ENCODE data around the gene CAPN15.

CAPN15 gene

GRCh38 chr16:580141-580945, 52.8 kb downstream of the CAPN15 start:
- no peak for DNase-seq

DNA sequence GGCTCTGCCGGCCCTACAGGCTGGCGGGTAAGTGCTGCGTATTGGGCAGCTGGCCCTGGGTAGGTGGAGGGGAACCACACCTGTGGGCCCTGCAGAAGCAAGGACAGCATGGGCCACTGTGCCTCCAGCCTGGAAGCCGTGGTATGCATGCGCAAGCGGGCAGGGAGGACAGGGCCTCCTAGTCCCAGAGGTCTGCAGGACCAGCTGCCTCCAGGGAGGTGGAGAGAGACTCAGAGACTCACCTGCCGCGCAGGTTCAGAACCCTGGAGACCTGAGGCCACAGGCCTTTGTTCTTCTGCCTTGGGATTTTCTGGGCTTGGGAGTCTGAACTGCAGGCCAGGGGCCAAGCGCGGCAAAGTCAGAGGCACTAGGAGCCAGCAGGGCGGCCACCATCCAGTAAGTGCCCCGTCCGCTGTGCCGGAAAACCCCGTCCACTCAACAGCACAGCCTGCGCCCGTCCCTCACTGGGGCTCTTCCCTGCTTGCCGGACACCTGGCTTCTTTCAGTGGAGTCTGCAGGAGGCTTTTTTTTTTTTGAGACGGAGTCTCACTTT, 53.5 kb downstream of the CAPN15 start:
- no peak for DNase-seq

GRCh38 chr16:582218-582613, 54.7 kb downstream of the CAPN15 start:
- DNase-seq: no peak

DNA sequence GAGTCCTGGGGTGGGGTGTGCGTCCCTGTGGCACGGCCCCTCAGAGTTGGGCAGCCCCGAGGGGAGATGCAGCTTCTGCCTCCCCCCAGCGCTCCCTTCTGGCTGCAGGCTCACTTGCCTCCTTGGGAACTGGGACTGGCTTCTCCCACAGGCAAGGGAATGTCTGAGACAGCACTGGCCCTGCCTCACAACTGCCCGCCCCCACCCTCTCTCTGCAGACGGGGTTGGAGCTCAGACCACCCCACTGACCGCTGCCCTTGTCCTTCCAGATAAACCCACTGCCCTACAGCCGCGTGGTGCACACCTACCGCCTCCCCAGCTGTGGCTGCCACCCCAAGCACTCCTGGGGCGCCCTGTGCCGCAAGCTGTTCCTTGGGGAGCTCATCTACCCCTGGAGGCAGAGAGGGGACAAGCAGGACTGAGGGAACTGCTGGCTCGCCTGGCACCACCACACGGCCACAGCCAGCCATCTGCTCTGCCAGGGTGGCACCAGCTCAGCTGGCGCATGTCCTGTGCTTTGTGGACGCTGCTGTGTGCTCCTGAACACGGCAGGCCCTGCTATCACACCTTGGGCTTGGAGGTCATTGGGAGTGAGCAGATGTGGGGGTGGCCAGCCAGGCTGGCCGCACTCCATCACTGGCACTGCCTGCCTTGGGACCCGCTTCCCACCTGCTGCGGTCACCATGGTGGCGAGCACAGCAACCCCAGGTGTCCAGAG, 55.3 kb downstream of the CAPN15 start:
- no peak for DNase-seq

GRCh38 chr16:583470-583814, 55.9 kb downstream of the CAPN15 start:
- no peak for DNase-seq

DNA sequence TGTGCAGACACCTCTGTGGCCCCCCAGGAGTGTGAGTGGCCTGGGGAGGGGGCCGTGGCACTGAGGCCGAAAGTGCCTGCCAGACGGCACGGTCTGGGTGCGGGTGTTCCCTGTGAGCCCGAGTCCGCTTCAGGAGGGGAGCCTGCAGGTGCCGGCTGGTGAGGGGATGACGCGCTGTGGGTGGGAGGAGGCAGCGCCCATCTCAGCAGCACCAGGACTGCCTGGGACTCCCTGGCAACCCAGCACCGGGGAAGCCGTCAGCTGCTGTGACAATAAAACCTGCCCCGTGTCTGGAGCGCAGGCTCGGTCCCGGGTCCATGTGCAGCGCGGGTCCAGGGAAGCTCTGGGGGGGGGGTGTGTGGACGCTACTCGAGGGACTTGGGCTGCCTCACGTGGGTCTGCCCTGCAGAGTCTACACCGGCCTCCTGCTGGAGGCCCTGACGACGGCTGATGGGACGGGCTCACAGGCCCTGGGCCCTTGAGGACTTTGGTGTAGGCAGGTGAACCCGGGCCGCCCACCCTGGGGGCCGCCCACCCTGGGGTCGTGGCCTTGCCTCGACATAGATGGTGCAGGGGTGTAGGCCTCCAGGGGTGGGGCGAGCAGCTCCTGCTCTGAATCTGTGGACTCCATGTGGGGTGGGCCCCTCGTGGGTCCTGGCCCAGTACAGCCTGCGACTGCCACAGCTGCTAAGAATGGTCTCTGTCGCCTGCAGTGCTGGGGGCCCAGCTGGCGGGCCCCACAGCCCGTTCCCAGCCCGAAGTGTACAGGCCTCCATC, 56.5 kb downstream of the CAPN15 start:
- no peak for DNase-seq

DNA sequence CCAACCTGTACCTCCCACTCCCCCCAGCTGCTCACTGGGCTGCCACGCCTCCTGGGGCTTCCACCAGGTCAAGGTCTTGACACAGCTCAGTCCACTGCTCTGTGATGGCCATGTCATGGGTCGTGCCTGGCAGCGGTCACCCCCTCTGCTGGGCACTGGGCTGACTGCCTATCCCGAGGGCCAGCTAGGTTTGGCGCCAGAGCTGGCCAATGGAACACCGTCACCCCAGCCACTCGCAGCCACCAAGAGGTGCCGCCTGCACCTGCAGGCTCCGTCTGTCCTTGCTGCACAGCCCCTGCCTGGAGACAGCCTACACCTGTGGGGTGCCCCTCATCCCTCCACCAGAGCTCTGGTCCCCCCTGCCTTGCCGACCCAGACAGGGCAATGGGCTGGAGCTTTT, 57.8 kb downstream of the CAPN15 start:
- DNase-seq: peak in 1 of 2 experiments; percentile 7

- no peak for DNase-seq
Measured at GRCh38 chr16:586047-586644, 58.6 kb downstream of the CAPN15 start.

DNA sequence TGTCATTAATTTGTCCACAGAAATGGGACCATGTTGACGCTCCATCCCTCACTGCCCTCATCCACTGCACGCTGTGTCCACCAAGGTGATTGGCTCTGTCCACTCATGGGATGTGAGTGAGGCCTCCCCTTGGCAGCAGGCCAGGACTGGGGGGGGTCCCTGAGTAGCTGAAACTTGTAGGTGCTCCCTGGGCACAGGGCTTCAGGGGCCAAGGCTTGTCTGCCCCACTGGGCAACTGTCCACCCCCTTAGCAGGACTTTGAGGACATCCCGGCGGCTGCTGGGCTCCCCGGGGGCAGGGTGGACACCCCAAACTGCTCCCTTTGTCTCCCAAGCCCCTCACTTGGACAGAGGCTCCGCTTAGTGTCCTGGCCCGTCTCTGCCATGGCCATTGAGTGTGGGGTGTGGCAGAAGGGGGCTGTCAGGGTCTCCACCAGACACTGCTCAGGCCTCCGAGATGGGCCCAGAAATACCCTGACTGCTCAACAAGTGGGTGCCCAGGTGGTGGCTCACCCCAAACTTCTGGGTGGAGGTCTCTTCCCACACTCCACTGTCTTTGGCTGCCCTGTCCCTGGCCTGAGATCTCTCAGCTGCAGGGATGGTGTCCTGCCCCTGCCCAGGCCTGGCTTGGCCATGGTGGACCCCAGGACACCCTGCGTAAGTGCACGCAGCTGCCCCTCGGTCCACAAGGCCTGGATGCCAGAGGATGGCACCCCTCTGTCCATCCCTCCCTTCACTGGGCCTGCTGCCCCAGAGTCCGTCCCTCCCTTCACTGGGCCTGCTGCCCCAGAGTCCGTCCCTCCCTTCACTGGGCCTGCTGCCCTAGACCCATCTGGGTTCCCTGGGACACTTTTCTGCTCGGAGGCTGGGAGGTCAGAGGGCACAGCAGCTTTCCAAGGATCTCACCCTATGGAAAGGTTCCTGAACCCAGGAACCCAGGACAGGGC, 59.4 kb downstream of the CAPN15 start:
- no peak for DNase-seq

GRCh38 chr16:588639-588888, 61.1 kb downstream of the CAPN15 start:
- peak in 1 of 2 experiments; percentile 17 for DNase-seq

DNA sequence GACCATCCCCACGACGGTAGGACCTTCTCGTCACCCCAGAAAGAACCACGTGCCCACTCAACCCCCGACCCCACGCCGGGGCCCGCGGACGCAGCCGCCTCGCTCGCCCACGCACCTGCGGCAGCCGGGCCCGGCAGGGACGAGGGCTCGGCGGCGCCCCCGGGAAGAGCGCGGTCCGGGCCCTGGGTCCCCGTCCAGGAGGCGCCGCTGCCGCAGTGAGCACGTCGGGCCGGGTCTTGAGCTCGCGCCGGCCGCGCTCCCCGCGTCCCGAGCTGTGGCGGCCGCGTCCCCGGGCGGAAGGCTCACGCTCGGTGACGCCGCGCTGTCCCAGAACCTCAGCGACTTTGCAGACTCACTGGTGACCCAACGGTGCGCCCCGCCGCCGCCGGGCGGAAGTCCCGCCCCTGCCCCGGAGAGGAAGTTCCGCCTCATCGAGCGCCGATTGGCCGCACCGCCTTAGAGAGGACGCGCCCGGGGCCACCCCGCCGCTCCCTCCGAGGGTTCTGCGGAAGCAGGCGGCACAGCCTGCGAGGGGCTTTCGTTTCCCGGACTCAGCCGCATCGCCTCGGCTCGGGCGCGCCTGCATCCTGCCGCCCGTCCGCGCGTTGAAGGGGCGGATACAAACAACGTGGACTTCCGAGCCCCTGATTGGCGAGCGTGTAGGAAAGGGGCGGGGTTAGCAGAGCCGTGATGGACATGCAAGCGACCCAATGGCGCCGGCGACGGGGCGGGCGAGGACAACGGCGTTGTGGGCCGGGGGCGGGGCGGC, 61.6 kb downstream of the CAPN15 start:
- DNase-seq: peak; percentile 67 to 89

- peak; percentile 52 to 90 for DNase-seq
Measured at GRCh38 chr16:589658-590187, 62.2 kb downstream of the CAPN15 start, which contains the start of gene RAB40C. TSS of gene RAB40C (plus strand) at chr16:590066. CDS start at chr16:590292, 226 bp downstream.

DNA sequence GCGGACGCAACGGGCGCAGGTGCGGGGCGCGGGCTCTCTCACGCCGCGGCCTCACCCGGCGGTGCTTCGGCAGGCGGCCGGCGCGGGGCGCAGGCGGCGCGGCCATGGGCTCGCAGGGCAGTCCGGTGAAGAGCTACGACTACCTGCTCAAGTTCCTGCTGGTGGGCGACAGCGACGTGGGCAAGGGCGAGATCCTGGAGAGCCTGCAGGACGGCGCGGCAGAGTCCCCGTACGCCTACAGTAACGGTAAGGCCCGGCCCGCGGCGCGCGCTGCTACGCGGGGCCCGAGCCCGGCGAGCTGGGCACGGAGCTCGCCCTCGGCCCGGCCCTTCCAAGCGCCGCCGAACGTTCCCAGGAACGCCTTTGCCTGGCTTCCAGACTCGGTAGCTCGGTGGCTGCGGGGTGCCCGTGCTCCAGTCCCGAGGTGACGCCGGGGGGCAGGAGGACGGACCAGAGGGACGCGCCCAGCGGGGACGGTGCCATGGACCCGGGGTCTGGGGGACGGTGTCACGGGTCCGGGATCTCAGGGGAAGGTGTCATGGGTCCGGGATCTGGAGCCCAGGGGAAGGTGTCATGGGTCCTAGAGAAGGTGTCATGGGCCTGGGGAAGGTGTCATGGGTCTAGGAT, 62.8 kb downstream of the CAPN15 start:
- no peak for DNase-seq

DNA sequence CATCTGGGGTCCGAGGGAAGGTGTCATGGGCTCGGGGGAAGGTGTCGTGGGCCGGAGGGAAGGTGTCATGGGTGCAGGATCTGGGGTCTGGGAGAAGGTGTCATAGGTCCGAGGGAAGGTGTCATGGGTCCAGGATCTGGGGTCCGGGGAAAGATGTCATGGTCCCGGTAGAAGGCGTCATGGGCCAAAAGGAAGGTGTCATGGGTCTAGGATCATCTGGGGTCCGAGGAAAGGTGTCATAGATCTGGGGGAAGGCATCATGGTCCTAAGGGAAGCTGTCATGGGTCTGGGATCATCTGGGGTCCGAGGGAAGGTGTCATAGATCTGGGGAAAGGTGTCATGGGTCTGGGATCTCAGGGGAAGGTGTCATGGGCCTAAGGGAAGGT, 63.3 kb downstream of the CAPN15 start:
- DNase-seq: no peak

DNA sequence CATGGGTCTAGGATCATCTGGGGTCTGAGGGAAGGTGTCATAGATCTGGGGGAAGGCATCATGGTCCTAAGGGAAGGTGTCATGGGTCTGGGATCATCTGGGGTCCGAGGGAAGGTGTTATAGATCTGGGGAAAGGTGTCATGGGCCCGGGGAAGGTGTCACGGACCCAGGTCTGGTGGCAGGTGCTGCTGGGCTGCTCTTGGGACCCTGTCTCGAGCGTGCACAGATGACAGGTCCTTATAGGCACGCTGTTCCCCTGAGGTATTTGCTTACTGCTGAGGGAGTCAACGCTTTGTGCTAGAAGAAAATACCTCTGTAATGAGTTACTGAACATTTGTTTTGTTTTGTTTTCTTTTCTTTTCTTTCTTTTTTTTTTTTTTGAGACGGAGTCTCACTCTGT, 63.7 kb downstream of the CAPN15 start:
- no peak for DNase-seq

DNA sequence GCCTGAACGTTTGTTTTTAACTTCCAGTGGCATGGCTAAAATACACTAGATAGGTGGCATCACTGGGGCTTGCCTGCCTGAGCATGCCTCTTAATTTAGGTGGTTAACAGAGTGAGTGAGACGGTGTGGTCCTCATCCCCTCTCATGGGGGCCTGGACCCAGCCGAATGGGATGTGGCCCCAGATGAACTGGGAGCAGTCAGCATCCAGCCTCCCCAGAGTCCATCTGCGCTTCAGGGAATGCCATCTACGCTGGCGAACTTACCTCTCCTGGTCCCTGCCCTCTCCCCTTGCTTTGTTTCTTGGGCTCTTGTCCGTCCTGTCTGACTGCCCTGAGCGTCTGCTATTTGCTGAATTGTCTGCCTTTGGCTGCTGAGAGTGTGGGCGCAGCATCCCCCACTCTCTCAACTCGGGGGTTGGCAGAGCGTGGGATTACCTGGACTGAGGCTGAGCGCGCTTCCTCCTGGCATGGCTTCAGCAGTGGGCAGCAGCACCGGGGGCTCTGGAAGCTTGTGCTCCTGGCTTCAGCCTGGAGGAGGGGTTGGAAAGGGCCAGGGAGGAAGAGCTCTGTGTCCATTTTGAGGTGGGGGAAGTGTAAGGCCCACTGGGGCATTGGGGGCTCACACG, 64.5 kb downstream of the CAPN15 start:
- no peak for DNase-seq

GRCh38 chr16:592518-593306, 65.2 kb downstream of the CAPN15 start:
- DNase-seq: no peak

DNA sequence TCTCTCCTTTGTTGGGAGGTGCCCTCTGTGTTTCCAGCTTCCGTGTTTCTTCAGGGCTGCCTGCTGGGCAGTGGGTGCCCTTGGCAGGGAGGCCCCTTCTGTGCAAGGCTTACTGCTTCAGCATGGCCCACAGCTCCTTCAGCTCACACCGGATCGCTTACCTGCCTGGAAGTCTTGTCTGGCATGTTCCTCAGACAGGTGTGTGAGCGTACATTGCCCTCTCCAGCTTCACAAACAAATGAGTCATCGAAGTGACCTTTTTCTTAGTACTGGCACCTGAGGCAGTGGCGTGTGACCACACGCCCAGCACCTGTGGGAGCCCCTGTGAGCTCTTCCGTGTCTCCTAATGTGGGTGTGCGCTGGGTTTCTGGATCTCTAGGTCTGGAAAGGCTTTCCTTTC, 65.9 kb downstream of the CAPN15 start:
- no peak for DNase-seq

DNA sequence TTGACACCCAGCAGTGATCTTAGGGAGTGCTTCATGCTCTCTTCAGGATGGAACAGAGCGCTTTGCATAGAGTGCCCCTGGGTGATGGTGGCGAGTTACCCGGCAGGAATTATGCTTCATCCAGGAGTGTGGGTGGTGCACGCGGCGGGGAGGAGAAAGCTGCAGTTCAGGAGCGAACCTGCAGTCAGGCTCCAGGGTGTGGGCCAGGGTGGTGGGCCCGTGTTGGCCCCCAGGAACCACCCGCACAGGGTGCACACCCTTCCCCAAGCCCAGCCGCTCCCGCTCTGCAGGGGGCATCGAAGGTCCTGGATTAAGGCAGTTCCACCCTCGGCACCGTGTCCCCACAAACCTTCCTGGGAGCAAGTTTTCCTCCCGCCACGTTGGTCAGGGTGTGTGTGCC, 66.3 kb downstream of the CAPN15 start:
- no peak for DNase-seq

All from SW 1271 (cell line).